Right ventricle myocardium superior (tissue), 1 donor: ENCODE measurements around the gene FLT3LG. TPM values are rescaled to one million over a fixed set of nuclear protein-coding genes. Genes with fewer than 3 reads are reported as not detected.

ENCODE experiments used
- ATAC-seq: fragments of 200-7000 bp; cut with Tn5 transposase; one replicate; pipeline ENCODE4 v1.9.1; 2020; ENCODE audit warnings: mild to moderate bottlenecking; ENCODE audit not compliant: poor library complexity
- DNase-seq: peaks from one replicate; pipeline ENCODE4 v3.0.0-alpha.2; 2020
- intact Hi-C: fragments of 100-400 bp; cut with DNase I; formaldehyde crosslinking; loops from one replicate; pipeline ENCODE4 v1.11.2; 2022
- microRNA-seq: library from miRNA; unstranded; fragments of <30 nt; microRNA quantifications from one replicate; pipeline ENCODE4 v1.2.0, GENCODE V29; 2020
- total RNA-seq: library from RNA; stranded (reverse); fragmentation: NEBNext Ultra II Directional; extraction: Animal tissue kit (Norgen Biotek cat#: 25700); gene quantifications from one replicate; pipeline ENCODE4 v1.2.1, GENCODE V29; 2021
- donor health status: DM: no; HTN: yes; CAD: no; lungs with severe emphysema.

Gene FLT3LG
- total RNA-seq, 1 donor from 2014 or later = 3.6 TPM

- intact Hi-C loops = no loop called here
- DNase-seq = peak; percentile 88
- peak; percentile 96 for ATAC-seq
These were observed 59.8 kb downstream of the FLT3LG start for GRCh38 chr19:49533551-49534488.

DNA sequence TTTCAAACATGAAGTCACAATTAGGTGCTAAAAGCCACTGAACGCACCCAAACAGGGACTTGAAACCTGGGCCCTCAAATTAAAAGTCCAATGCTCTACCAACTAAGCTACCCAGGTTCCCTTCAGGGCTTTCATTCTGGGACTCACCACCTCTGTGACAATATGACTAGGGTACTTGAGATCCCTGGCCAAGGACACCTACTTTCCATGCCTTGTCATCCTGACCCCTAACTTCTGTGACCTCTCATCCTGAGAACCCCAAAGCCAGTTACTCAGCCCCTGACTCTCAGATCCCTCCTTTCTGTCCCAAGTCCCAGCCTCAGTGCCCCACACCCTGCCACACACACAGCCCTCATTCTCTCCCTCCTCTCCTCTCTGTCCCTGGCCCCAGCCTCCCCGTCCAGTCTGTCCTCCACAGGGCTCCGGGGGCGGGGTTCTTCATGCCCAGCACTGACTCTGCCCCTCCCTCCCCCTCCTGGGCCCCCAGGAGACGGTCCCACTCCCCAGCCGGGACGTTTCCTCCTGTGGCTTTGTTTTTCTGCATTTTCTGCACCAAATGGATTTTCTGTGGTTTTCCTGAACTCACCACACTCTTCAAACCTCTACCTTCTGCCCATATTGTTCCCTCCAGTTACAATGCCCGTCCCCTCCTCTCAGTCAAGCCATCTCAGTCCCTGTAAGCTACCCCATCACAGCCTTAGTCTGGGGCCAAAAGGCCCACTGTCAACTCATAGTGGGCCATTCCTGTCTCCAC, 60.8 kb downstream of the FLT3LG start:
- DNase-seq (no peak), ATAC-seq (no peak)
- intact Hi-C loops = no loop called here

Small RNAs within 50 kb of the gene (microRNA-seq; reads per million reads assigned to microRNA genes)
- gene MIR150 = 308 reads per million, percentile 69 among the genes with 10 or more reads in this experiment

Other genes starting within 250 kb of the FLT3LG start
- gene SLC6A16, start 149.0 kb upstream of the FLT3LG start, total RNA-seq = 1.5 TPM
- 4.0 TPM for gene CD37, start 138.8 kb upstream of the FLT3LG start, total RNA-seq
- 57.9 TPM for gene TEAD2, start 111.8 kb upstream of the FLT3LG start, total RNA-seq
- gene DKKL1, start 110.3 kb upstream of the FLT3LG start, total RNA-seq = not detected
- gene KASH5, start 86.0 kb upstream of the FLT3LG start, total RNA-seq = not detected
- not detected for gene PTH2, start 50.8 kb upstream of the FLT3LG start, total RNA-seq
- gene GFY, start 48.8 kb upstream of the FLT3LG start, total RNA-seq = not detected
- gene SLC17A7, start 32.7 kb upstream of the FLT3LG start, total RNA-seq = 1.8 TPM
- 28.1 TPM for gene PIH1D1, start 22.4 kb upstream of the FLT3LG start, total RNA-seq
- gene ALDH16A1, start 21.0 kb upstream of the FLT3LG start, total RNA-seq = 10.8 TPM
- 1,304 TPM for gene RPL13A, start 13.4 kb downstream of the FLT3LG start, total RNA-seq
- gene RPS11, start 22.2 kb downstream of the FLT3LG start, total RNA-seq = 935 TPM
- gene FCGRT, start 38.4 kb downstream of the FLT3LG start, total RNA-seq = 98.8 TPM
- 7.3 TPM for gene RCN3, start 53.8 kb downstream of the FLT3LG start, total RNA-seq
- gene NOSIP, start 106.3 kb downstream of the FLT3LG start, total RNA-seq = 45.5 TPM
- gene PRRG2, start 107.1 kb downstream of the FLT3LG start, total RNA-seq = 0.70 TPM
- gene PRR12, start 117.0 kb downstream of the FLT3LG start, total RNA-seq = 12.6 TPM
- 105 TPM for gene RRAS, start 165.9 kb downstream of the FLT3LG start, total RNA-seq
- 42.0 TPM for gene SCAF1, start 168.0 kb downstream of the FLT3LG start, total RNA-seq
- gene IRF3, start 191.6 kb downstream of the FLT3LG start, total RNA-seq = 29.9 TPM
- gene BCL2L12, start 191.7 kb downstream of the FLT3LG start, total RNA-seq = 10.8 TPM
- gene PRMT1, start 203.1 kb downstream of the FLT3LG start, total RNA-seq = 110 TPM
- 0.67 TPM for gene ADM5, start 215.4 kb downstream of the FLT3LG start, total RNA-seq
- gene CPT1C, start 216.9 kb downstream of the FLT3LG start, total RNA-seq = 2.2 TPM